Measurements from ENCODE around the gene DNAI1.
A peak's percentile ranks its signal among the peaks of the same experiment; 100 is the strongest.
"Not testable (repeated sequence)": the region's sequence is repeated elsewhere in the genome, so short reads cannot be mapped to it uniquely, and the experiment has no call there.

DNAI1 gene

GRCh38 chr9:34458013-34458958, at the start of gene DNAI1, which contains the start of gene FAM219A:
Gene DNAI1, plus strand, starts transcription at chr9:34458805. Its CDS starts 201 bp downstream, at chr9:34459006.
Gene FAM219A, minus strand, starts transcription at chr9:34458570. Its CDS starts 307 bp downstream, at chr9:34458263.
- peak; percentile 93 for DNase-seq

- no peak for DNase-seq
These were observed 49.5 kb upstream of the DNAI1 start for GRCh38 chr9:34409154-34409553.

GRCh38 chr9:34412336-34412735, 46.3 kb upstream of the DNAI1 start:
- no peak for DNase-seq

GRCh38 chr9:34413231-34413852, 45.3 kb upstream of the DNAI1 start:
- no peak for DNase-seq

GRCh38 chr9:34417734-34418133, 40.9 kb upstream of the DNAI1 start:
- no peak for DNase-seq

GRCh38 chr9:34419716-34420504, 38.7 kb upstream of the DNAI1 start:
- DNase-seq = no peak

- no peak for DNase-seq
These were observed 32.1 kb upstream of the DNAI1 start for GRCh38 chr9:34426347-34427074.

- peak; percentile 48 for DNase-seq
These were observed 30.2 kb upstream of the DNAI1 start for GRCh38 chr9:34428325-34428958.

GRCh38 chr9:34430843-34431437, 27.7 kb upstream of the DNAI1 start:
- DNase-seq = peak; percentile 46

GRCh38 chr9:34431667-34432066, 26.9 kb upstream of the DNAI1 start:
- DNase-seq = no peak

- peak; percentile 15 for DNase-seq
These were observed 21.3 kb upstream of the DNAI1 start for GRCh38 chr9:34437006-34437925.

GRCh38 chr9:34437926-34438307, 20.7 kb upstream of the DNAI1 start:
- DNase-seq = not testable (repeated sequence)

GRCh38 chr9:34438465-34438864, 20.1 kb upstream of the DNAI1 start:
- DNase-seq = not testable (repeated sequence)

GRCh38 chr9:34440017-34440416, 18.6 kb upstream of the DNAI1 start:
- DNase-seq = no peak

- DNase-seq = no peak
These were observed 15.8 kb upstream of the DNAI1 start for GRCh38 chr9:34442770-34443169.

GRCh38 chr9:34443533-34443932, 15.1 kb upstream of the DNAI1 start:
- DNase-seq = no peak

GRCh38 chr9:34443976-34444375, 14.6 kb upstream of the DNAI1 start:
- DNase-seq = no peak

- DNase-seq = no peak
These were observed 12.1 kb upstream of the DNAI1 start for GRCh38 chr9:34446468-34446891.

GRCh38 chr9:34446951-34447350, 11.7 kb upstream of the DNAI1 start:
- DNase-seq = no peak

GRCh38 chr9:34450644-34451043, 8.0 kb upstream of the DNAI1 start:
- no peak for DNase-seq
